WTC11 (cell line): Measurements from ENCODE around the gene HEXD. TPM values are rescaled to one million over a fixed set of nuclear protein-coding genes. Genes with fewer than 3 reads are reported as not detected.

Source experiments
- ATAC-seq: fragments of 200-7000 bp; cut with Tn5 transposase; 2 replicates; pipeline ENCODE4 v1.10.0; 2021; ENCODE audit warnings: mild to moderate bottlenecking, moderate library complexity
- CTCF ChIA-PET: fragments of 300-600 bp; sonication (Branson Sonifier 250); formaldehyde crosslinking; loops from one replicate; lab custom pipeline; 2021; ENCODE audit warnings: antibody characterized with exemption; lab: Charles Lee
- POLR2A ChIA-PET: fragments of 350-600 bp; sonication (Branson Sonifier 250); formaldehyde crosslinking; loops from one replicate; lab custom pipeline; 2021; ENCODE audit warnings: antibody characterized with exemption; lab: Charles Lee
- DNase-seq: peaks from one replicate; pipeline ENCODE4 v3.0.0; 2021; ENCODE audit warnings: low spot score
- H3K27ac Mint-ChIP-seq: 2 replicates; pipeline ENCODE4 v1.8.0; 2021; ENCODE audit warnings: mixed read lengths
- H3K27me3 Mint-ChIP-seq: 2 replicates; pipeline ENCODE4 v1.8.0; 2021; ENCODE audit warnings: low read depth, mild to moderate bottlenecking, moderate library complexity, mixed read lengths
- H3K36me3 Mint-ChIP-seq: 2 replicates; pipeline ENCODE4 v1.8.0; 2021; ENCODE audit warnings: mixed read lengths
- H3K4me1 Mint-ChIP-seq: 2 replicates; pipeline ENCODE4 v1.8.0; 2022; ENCODE audit warnings: mixed read lengths
- H3K4me3 Mint-ChIP-seq: 2 replicates; pipeline ENCODE4 v1.8.0; 2021; ENCODE audit warnings: mild to moderate bottlenecking, moderate library complexity, mixed read lengths
- H3K9me3 Mint-ChIP-seq: 2 replicates; pipeline ENCODE4 v1.8.0; 2021; ENCODE audit warnings: mixed read lengths
- CREM ChIP-seq: sonication (generic); formaldehyde crosslinking; IDR thresholded peaks from 2 replicates; pipeline ENCODE4 v1.8.1; 2022; ENCODE audit warnings: mild to moderate bottlenecking, missing genetic modification reagents, moderate library complexity
- HMGA2 ChIP-seq: fragments of 250-450 bp; sonication (Bioruptor Pico); IDR thresholded peaks from 2 replicates; pipeline ENCODE4 v1.4.0; 2021; ENCODE audit warnings: mild to moderate bottlenecking, moderate library complexity
- JUN ChIP-seq: sonication (generic); formaldehyde crosslinking; IDR thresholded peaks from 2 replicates; pipeline ENCODE4 v1.8.0; 2023; ENCODE audit warnings: mild to moderate bottlenecking, missing genetic modification reagents
- NFATC4 ChIP-seq: fragments of 250-450 bp; sonication (Bioruptor Pico); IDR thresholded peaks from 2 replicates; pipeline ENCODE4 v1.9.0; 2021; ENCODE audit warnings: mild to moderate bottlenecking
- NR1H2 ChIP-seq: sonication (generic); formaldehyde crosslinking; IDR thresholded peaks from 2 replicates; pipeline ENCODE4 v1.9.0; 2021; ENCODE audit warnings: mild to moderate bottlenecking, moderate library complexity, missing genetic modification reagents
- SMAD3 ChIP-seq: sonication (generic); formaldehyde crosslinking; IDR thresholded peaks from 2 replicates; pipeline ENCODE4 v1.8.0; 2022; ENCODE audit warnings: missing genetic modification reagents, mild to moderate bottlenecking, borderline replicate concordance
- SOX15 ChIP-seq: fragments of 250-450 bp; sonication (Bioruptor Pico); IDR thresholded peaks from 2 replicates; pipeline ENCODE4 v1.9.0; 2021; ENCODE audit warnings: mild to moderate bottlenecking
- ZNF138 ChIP-seq: sonication (generic); formaldehyde crosslinking; conservative IDR thresholded peaks from 2 replicates; pipeline ENCODE4 v1.8.1; 2022; ENCODE audit warnings: mild to moderate bottlenecking, moderate library complexity, missing genetic modification reagents
- ZNF263 ChIP-seq: sonication (generic); formaldehyde crosslinking; IDR thresholded peaks from 2 replicates; pipeline ENCODE4 v1.8.1; 2022; ENCODE audit warnings: low read depth, mild to moderate bottlenecking, moderate library complexity, missing genetic modification reagents
- ZNF317 ChIP-seq: sonication (generic); formaldehyde crosslinking; IDR thresholded peaks from 2 replicates; pipeline ENCODE4 v1.8.1; 2023; ENCODE audit warnings: low read depth, mild to moderate bottlenecking, moderate library complexity, missing genetic modification reagents, borderline replicate concordance
- total RNA-seq: library from RNA; stranded (reverse); gene quantifications from 3 replicates; pipeline ENCODE4 v1.2.3, GENCODE V29; 2021
- TF ChIP-seq, protein P1 (sequence below): sonication (generic); formaldehyde crosslinking; IDR thresholded peaks from 2 replicates; pipeline ENCODE4 v1.8.0; 2023; ENCODE audit warnings: missing genetic modification reagents, mild to moderate bottlenecking, borderline replicate concordance
- TF ChIP-seq, protein P2 (sequence below): sonication (generic); formaldehyde crosslinking; conservative IDR thresholded peaks from 2 replicates; pipeline ENCODE4 v1.8.1; 2022; ENCODE audit warnings: mild to moderate bottlenecking, missing genetic modification reagents
- TF ChIP-seq, protein P3 (sequence below): sonication (generic); formaldehyde crosslinking; IDR thresholded peaks from 2 replicates; pipeline ENCODE4 v1.8.1; 2023; ENCODE audit warnings: mild to moderate bottlenecking, missing genetic modification reagents, moderate library complexity
- TF ChIP-seq, protein P4 (sequence below): sonication (generic); formaldehyde crosslinking; IDR thresholded peaks from 2 replicates; pipeline ENCODE4 v1.8.0; 2022; ENCODE audit warnings: mild to moderate bottlenecking, missing genetic modification reagents
- TF ChIP-seq, protein P5 (sequence below): fragments of 250-450 bp; sonication (Bioruptor Pico); IDR thresholded peaks from 2 replicates; pipeline ENCODE4 v1.9.0; 2021; ENCODE audit warnings: mild to moderate bottlenecking
- TF ChIP-seq, protein P6 (sequence below): sonication (generic); formaldehyde crosslinking; IDR thresholded peaks from 2 replicates; pipeline ENCODE4 v1.8.0; 2023; ENCODE audit warnings: missing genetic modification reagents
- TF ChIP-seq, protein P7 (sequence below): fragments of 250-450 bp; sonication (Bioruptor Pico); IDR thresholded peaks from 2 replicates; pipeline ENCODE4 v2.1.2; 2022; ENCODE audit warnings: mild to moderate bottlenecking, moderate library complexity
- TF ChIP-seq, protein P8 (sequence below): sonication (generic); formaldehyde crosslinking; IDR thresholded peaks from 2 replicates; pipeline ENCODE4 v1.8.0; 2022; ENCODE audit warnings: mild to moderate bottlenecking, missing genetic modification reagents

The HEXD gene
- total RNA-seq, 1 experiment from 2014 or later, result 36.0 TPM

DNA sequence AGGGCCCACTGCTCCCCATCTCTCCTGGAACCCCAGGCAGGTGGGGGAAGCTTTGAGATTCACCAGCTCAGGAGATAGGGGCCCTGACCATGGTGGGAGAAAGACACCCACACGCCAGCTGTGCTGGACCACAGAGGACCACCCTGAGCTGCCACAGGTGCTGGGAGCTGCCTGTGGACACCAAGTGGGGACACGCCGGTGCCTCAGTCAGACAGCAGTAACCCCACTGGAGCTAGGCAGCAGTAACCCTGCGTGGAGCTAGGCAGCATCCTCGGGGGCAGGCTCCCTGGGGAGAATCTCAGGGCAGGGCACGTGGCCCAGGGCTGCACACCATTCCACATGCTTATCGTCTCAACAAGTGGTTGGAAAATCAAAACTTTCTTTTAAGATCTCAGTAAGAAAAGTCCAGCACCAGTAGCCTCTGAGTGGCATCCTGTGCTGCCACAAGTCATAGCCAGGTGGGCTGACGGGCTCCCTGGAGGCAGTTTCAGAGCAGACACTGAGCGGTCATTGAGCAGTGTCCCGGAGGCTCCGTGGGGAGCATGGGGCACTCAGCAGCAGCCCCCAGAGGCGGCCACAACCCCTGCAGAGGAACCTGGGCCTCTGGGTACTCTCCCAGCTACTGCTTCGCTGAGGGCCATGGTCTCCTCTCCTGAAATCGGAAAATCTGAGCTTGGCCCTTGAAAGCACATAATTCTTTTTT lies 8.0 kb upstream of the HEXD start:
- Mint-ChIP-seq H3K27ac (no peak overlapping the region), H3K27me3 (no peaks in the 10 kb centered on the region), H3K36me3 (peaks cover 2% of the 10 kb centered on the region; the same call in 1 of the 2 replicates)
- CTCF ChIA-PET, result interaction anchor here (0.6 to 1.5 kb wide), 5 partner anchors 15 to 54 kb away, joined by 3 to 5 read pairs (median 3); no protein-coding TSS in a partner anchor
- POLR2A ChIA-PET, result no interaction called here
- TF ChIP-seq, protein P1, sequence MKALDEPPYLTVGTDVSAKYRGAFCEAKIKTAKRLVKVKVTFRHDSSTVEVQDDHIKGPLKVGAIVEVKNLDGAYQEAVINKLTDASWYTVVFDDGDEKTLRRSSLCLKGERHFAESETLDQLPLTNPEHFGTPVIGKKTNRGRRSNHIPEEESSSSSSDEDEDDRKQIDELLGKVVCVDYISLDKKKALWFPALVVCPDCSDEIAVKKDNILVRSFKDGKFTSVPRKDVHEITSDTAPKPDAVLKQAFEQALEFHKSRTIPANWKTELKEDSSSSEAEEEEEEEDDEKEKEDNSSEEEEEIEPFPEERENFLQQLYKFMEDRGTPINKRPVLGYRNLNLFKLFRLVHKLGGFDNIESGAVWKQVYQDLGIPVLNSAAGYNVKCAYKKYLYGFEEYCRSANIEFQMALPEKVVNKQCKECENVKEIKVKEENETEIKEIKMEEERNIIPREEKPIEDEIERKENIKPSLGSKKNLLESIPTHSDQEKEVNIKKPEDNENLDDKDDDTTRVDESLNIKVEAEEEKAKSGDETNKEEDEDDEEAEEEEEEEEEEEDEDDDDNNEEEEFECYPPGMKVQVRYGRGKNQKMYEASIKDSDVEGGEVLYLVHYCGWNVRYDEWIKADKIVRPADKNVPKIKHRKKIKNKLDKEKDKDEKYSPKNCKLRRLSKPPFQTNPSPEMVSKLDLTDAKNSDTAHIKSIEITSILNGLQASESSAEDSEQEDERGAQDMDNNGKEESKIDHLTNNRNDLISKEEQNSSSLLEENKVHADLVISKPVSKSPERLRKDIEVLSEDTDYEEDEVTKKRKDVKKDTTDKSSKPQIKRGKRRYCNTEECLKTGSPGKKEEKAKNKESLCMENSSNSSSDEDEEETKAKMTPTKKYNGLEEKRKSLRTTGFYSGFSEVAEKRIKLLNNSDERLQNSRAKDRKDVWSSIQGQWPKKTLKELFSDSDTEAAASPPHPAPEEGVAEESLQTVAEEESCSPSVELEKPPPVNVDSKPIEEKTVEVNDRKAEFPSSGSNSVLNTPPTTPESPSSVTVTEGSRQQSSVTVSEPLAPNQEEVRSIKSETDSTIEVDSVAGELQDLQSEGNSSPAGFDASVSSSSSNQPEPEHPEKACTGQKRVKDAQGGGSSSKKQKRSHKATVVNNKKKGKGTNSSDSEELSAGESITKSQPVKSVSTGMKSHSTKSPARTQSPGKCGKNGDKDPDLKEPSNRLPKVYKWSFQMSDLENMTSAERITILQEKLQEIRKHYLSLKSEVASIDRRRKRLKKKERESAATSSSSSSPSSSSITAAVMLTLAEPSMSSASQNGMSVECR, result no peak
- TF ChIP-seq, protein P2, sequence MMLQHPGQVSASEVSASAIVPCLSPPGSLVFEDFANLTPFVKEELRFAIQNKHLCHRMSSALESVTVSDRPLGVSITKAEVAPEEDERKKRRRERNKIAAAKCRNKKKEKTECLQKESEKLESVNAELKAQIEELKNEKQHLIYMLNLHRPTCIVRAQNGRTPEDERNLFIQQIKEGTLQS (CRISPR knock-in tag), result no peak
- TF ChIP-seq, protein P3, sequence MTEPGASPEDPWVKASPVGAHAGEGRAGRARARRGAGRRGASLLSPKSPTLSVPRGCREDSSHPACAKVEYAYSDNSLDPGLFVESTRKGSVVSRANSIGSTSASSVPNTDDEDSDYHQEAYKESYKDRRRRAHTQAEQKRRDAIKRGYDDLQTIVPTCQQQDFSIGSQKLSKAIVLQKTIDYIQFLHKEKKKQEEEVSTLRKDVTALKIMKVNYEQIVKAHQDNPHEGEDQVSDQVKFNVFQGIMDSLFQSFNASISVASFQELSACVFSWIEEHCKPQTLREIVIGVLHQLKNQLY (CRISPR knock-in tag), result no peak
- TF ChIP-seq ZNF138, result no peak
- TF ChIP-seq, all 79 proteins: peak for 0
- peaks cover 7% of the 10 kb centered on the region for H3K4me1 Mint-ChIP-seq
- DNase-seq, result no peak
- no peak overlapping the region for H3K4me3 Mint-ChIP-seq
- H3K9me3 Mint-ChIP-seq, result no peaks in the 10 kb centered on the region
- ATAC-seq, result no peak

DNA sequence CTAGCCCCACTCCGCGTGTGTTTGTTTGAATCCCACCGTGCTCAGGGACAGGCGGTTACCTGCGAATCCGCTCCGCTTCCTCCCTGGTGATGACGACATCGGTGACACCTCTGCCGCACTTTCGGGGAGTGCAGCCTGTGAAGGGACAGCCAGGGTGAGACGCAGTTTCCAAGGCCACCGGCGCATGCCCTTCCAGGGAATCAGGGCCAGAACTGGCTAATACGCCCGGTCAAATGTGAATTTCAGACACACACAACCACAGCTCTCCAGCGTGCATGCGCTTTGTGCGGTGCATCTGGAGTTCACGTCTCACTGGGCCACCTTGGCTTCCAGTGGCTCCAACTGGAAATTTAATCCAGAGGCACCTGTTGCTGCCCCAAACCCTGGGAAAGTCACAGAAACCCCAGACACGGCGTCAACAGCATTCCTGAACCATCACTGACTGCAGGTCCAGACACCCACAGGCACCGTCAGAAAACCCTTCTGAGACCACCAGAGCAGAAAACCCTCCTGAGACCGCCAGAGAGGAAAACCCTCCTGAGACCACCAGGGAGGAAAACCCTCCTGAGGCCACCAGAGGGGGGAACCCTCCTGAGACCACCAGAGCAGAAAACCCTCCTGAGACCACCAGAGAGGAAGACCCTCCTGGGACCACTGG lies 6.6 kb upstream of the HEXD start:
- Mint-ChIP-seq H3K4me3 (no peak overlapping the region), H3K9me3 (no peaks in the 10 kb centered on the region), H3K27ac (no peak overlapping the region), H3K4me1 (peaks cover 9% of the 10 kb centered on the region), H3K27me3 (no peaks in the 10 kb centered on the region), H3K36me3 (no peaks in the 10 kb centered on the region)
- ChIA-PET POLR2A (no interaction called here), CTCF (no interaction called here)
- ATAC-seq, result no peak
- no peak for DNase-seq
- TF ChIP-seq, protein P4, sequence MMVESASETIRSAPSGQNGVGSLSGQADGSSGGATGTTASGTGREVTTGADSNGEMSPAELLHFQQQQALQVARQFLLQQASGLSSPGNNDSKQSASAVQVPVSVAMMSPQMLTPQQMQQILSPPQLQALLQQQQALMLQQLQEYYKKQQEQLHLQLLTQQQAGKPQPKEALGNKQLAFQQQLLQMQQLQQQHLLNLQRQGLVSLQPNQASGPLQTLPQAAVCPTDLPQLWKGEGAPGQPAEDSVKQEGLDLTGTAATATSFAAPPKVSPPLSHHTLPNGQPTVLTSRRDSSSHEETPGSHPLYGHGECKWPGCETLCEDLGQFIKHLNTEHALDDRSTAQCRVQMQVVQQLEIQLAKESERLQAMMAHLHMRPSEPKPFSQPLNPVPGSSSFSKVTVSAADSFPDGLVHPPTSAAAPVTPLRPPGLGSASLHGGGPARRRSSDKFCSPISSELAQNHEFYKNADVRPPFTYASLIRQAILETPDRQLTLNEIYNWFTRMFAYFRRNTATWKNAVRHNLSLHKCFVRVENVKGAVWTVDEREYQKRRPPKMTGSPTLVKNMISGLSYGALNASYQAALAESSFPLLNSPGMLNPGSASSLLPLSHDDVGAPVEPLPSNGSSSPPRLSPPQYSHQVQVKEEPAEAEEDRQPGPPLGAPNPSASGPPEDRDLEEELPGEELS (CRISPR knock-in tag), result no peak
- TF ChIP-seq JUN (CRISPR knock-in tag) (no peak), NR1H2 (CRISPR knock-in tag) (no peak), SMAD3 (no peak), SOX15 (CRISPR knock-in tag) (no peak), NFATC4 (CRISPR knock-in tag) (no peak), CREM (CRISPR knock-in tag) (no peak), ZNF263 (no peak), HMGA2 (CRISPR knock-in tag) (no peak), ZNF317 (CRISPR knock-in tag) (no peak)
- TF ChIP-seq, protein P5, sequence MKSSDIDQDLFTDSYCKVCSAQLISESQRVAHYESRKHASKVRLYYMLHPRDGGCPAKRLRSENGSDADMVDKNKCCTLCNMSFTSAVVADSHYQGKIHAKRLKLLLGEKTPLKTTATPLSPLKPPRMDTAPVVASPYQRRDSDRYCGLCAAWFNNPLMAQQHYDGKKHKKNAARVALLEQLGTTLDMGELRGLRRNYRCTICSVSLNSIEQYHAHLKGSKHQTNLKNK (CRISPR knock-in tag), result no peak
- TF ChIP-seq, protein P6, sequence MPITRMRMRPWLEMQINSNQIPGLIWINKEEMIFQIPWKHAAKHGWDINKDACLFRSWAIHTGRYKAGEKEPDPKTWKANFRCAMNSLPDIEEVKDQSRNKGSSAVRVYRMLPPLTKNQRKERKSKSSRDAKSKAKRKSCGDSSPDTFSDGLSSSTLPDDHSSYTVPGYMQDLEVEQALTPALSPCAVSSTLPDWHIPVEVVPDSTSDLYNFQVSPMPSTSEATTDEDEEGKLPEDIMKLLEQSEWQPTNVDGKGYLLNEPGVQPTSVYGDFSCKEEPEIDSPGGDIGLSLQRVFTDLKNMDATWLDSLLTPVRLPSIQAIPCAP (CRISPR knock-in tag), result no peak
- TF ChIP-seq, protein P2 (CRISPR knock-in tag), result no peak
- TF ChIP-seq, protein P7, sequence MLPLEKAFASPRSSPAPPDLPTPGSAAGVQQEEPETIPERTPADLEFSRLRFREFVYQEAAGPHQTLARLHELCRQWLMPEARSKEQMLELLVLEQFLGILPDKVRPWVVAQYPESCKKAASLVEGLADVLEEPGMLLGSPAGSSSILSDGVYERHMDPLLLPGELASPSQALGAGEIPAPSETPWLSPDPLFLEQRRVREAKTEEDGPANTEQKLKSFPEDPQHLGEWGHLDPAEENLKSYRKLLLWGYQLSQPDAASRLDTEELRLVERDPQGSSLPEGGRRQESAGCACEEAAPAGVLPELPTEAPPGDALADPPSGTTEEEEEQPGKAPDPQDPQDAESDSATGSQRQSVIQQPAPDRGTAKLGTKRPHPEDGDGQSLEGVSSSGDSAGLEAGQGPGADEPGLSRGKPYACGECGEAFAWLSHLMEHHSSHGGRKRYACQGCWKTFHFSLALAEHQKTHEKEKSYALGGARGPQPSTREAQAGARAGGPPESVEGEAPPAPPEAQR, result no peak
- TF ChIP-seq, protein P8, sequence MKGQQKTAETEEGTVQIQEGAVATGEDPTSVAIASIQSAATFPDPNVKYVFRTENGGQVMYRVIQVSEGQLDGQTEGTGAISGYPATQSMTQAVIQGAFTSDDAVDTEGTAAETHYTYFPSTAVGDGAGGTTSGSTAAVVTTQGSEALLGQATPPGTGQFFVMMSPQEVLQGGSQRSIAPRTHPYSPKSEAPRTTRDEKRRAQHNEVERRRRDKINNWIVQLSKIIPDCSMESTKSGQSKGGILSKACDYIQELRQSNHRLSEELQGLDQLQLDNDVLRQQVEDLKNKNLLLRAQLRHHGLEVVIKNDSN, result no peak
